Measurements from ENCODE around the gene HOXD3. TPM values are rescaled to one million over a fixed set of nuclear protein-coding genes. Genes with fewer than 3 reads are reported as not detected.

HOXD3 gene
- total RNA-seq, 1 experiment from 2014 or later, result not detected

- Histone ChIP-seq H3K56ac (ENCODE audit: insufficient read length, low read depth, low read length) (no peak overlapping the region), H3K4me2 (ENCODE audit: insufficient read depth, insufficient read length, low read length) (no peak overlapping the region), H3K9ac (ENCODE audit: extremely low read depth, insufficient read length, low read length) (no peak overlapping the region), H3K23ac (ENCODE audit: insufficient read length, low read depth, low read length) (no peak overlapping the region), H2BK12ac (ENCODE audit: insufficient read length, low read depth, low read length) (no peak overlapping the region), H2BK15ac (ENCODE audit: low read depth, low read length) (no peak overlapping the region), H3K18ac (ENCODE audit: insufficient read length, low read depth, low read length) (no peak overlapping the region), H4K5ac (ENCODE audit: insufficient read length, low read depth, low read length) (no peak overlapping the region), H4K91ac (ENCODE audit: insufficient read length, low read depth, low read length) (no peak overlapping the region), H3K9me3 (ENCODE audit: control insufficient read depth, low read depth, low read length) (no peaks in the 10 kb centered on the region), H2BK5ac (ENCODE audit: insufficient read length, low read length) (no peak overlapping the region), H3K27me3 (ENCODE audit: insufficient read depth, low read length) (peaks cover 92% of the 10 kb centered on the region), H2AK5ac (ENCODE audit: insufficient read length, low read length) (no peak overlapping the region), H3K79me2 (ENCODE audit: insufficient read depth, low read length) (no peaks in the 10 kb centered on the region), H4K20me1 (ENCODE audit: control insufficient read depth, insufficient read depth, insufficient read length) (no peaks in the 10 kb centered on the region), H3K27ac (ENCODE audit: insufficient read length, low read depth, low read length) (no peak overlapping the region), H3K4me1 (ENCODE audit: insufficient read depth, low read length) (no peaks in the 10 kb centered on the region; the same call in 1 of the 2 replicates), H3K4ac (ENCODE audit: low read depth, low read length) (no peak overlapping the region), H3K23me2 (ENCODE audit: insufficient read length, low read depth, low read length, poor library complexity, severe bottlenecking) (peaks cover 8% of the 10 kb centered on the region), H2AFZ (ENCODE audit: low read length) (no peak overlapping the region), H4K8ac (replicated peaks; ENCODE audit: insufficient read length, low read depth, low read length) (no peak overlapping the region), H3K14ac (ENCODE audit: insufficient read depth, low read length) (no peak overlapping the region), H2BK120ac (ENCODE audit: low read depth, low read length, poor library complexity, severe bottlenecking) (no peak overlapping the region), H3T11ph (ENCODE audit: low read length) (no peak overlapping the region), H3K79me1 (ENCODE audit: insufficient read depth, low read depth, low read length, poor library complexity, severe bottlenecking) (no peaks in the 10 kb centered on the region), H2BK20ac (ENCODE audit: low read depth, low read length, poor library complexity, severe bottlenecking) (no peak overlapping the region)
- peaks cover 98% of the 10 kb centered on the region for H3K27me3 Mint-ChIP-seq (ENCODE audit: low read depth)
- H3K4me3 Mint-ChIP-seq, result no peak overlapping the region; a peak in 2 of 5 replicates
- no peak for DNase-seq
- no peaks in the 10 kb centered on the region; a peak in 1 of 7 replicates for H3K36me3 Mint-ChIP-seq (ENCODE audit: insufficient read depth in 1 of 3, low read depth in 3 of 3)
- peaks cover 15 to 21% of the 10 kb centered on the region in 2 experiments for H3K4me1 Mint-ChIP-seq
- peaks cover 4 to 13% of the 10 kb centered on the region in 2 experiments; a peak in 4 of 5 replicates for H3K9me3 Mint-ChIP-seq
- TF ChIP-seq, protein P1, sequence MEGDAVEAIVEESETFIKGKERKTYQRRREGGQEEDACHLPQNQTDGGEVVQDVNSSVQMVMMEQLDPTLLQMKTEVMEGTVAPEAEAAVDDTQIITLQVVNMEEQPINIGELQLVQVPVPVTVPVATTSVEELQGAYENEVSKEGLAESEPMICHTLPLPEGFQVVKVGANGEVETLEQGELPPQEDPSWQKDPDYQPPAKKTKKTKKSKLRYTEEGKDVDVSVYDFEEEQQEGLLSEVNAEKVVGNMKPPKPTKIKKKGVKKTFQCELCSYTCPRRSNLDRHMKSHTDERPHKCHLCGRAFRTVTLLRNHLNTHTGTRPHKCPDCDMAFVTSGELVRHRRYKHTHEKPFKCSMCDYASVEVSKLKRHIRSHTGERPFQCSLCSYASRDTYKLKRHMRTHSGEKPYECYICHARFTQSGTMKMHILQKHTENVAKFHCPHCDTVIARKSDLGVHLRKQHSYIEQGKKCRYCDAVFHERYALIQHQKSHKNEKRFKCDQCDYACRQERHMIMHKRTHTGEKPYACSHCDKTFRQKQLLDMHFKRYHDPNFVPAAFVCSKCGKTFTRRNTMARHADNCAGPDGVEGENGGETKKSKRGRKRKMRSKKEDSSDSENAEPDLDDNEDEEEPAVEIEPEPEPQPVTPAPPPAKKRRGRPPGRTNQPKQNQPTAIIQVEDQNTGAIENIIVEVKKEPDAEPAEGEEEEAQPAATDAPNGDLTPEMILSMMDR (conservative IDR thresholded peaks at IDR 0.05), result no peak
- no CpG with 5 or more reads among the region's 33 CpGs for WGBS (ENCODE audit: extremely low coverage, insufficient read length, low lambda C conversion rate)
- H3K27ac Mint-ChIP-seq, result no peak overlapping the region
Observed at GRCh38 chr2:176132205-176133171, 24.6 kb upstream of the HOXD3 start.

All from H9 (cell line).